Kidney epithelial cell (primary cell): Measurements from ENCODE around the gene LYPD6B. TPM values are rescaled to one million over a fixed set of nuclear protein-coding genes. Genes with fewer than 3 reads are reported as not detected.

Source experiments
- DNase-seq: peaks from one replicate; pipeline ENCODE4 v3.0.0-alpha.2; 2010; ENCODE audit warnings: low read depth
- H3K27me3 ChIP-seq: 2 replicates; pipeline ENCODE4 v1.6.0; 2011; ENCODE audit warnings: low read length; ENCODE audit not compliant: control insufficient read depth, insufficient read depth
- H3K36me3 ChIP-seq: 2 replicates; pipeline ENCODE4 v1.5.1; 2011; ENCODE audit warnings: low read length; ENCODE audit not compliant: control insufficient read depth, insufficient read depth
- H3K4me3 ChIP-seq: 2 replicates; pipeline ENCODE4 v1.5.1; 2011; ENCODE audit warnings: low read depth, mild to moderate bottlenecking, control low read depth, low read length
- total RNA-seq: library from RNA; depleted of rRNA; stranded (reverse); fragments of >200 nt; gene quantifications from 2 replicates; pipeline ENCODE4 v1.2.3, GENCODE V29; 2015
- TF ChIP-seq, protein P1 (sequence below): IDR thresholded peaks from 2 replicates; pipeline ENCODE4 v1.5.1; 2011; ENCODE audit warnings: mild to moderate bottlenecking, moderate library complexity, low read length, control low read depth, inconsistent platforms; ENCODE audit not compliant: insufficient read depth, poor library complexity, severe bottlenecking

Gene LYPD6B
- total RNA-seq, 1 donor from 2014 or later, result 5.3 TPM

DNA sequence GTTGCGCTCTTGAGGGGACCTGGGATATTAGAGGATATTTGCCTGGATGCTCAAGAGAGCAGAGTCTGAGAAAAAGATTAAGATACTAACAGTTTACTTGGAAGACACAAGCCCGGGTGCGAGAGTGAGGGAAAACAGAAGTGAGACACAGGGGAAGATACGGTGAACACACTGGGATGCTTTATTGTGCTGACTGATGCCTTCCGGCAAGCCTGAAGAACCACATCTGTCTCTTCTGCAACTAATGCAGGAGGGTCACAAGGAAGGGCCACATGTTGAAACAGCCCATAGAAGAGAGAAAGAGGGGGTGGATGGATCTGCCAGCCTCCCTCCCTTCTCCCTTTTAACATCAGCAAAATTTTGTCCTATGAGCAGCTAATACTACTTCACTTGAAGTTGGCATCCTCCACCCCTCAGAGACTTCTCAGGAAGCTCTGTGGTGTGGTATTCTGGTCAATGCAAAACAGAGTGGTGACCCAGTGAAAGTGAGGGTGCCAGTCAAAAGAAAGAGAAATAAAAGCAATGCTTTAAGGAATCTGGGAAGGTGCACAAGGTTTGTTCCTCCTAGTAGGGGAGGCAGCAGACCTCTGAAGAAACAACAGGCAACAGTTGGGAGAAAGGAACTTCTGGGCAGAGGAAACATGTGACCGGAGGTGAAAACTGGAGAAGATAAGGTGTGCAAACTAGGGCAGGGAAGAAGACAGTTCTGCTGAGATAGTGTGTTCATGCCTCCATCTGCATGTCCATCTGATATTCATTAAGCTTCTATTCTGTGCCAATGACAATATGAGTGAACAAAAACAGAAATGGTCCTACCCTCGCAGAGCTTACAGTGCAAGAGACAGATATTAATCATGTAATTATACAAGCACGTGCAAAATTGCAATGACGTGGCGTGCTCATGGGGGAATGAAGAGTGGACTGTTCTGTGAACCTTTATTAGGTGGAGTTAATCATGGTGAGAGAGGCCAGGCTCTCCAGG, 107.1 kb downstream of the LYPD6B start:
- no peaks in the 10 kb centered on the region for H3K27me3 ChIP-seq
- DNase-seq, result no peak
- TF ChIP-seq, protein P1, sequence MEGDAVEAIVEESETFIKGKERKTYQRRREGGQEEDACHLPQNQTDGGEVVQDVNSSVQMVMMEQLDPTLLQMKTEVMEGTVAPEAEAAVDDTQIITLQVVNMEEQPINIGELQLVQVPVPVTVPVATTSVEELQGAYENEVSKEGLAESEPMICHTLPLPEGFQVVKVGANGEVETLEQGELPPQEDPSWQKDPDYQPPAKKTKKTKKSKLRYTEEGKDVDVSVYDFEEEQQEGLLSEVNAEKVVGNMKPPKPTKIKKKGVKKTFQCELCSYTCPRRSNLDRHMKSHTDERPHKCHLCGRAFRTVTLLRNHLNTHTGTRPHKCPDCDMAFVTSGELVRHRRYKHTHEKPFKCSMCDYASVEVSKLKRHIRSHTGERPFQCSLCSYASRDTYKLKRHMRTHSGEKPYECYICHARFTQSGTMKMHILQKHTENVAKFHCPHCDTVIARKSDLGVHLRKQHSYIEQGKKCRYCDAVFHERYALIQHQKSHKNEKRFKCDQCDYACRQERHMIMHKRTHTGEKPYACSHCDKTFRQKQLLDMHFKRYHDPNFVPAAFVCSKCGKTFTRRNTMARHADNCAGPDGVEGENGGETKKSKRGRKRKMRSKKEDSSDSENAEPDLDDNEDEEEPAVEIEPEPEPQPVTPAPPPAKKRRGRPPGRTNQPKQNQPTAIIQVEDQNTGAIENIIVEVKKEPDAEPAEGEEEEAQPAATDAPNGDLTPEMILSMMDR, result no peak
- no peaks in the 10 kb centered on the region for H3K36me3 ChIP-seq
- H3K4me3 ChIP-seq, result no peak overlapping the region

DNA sequence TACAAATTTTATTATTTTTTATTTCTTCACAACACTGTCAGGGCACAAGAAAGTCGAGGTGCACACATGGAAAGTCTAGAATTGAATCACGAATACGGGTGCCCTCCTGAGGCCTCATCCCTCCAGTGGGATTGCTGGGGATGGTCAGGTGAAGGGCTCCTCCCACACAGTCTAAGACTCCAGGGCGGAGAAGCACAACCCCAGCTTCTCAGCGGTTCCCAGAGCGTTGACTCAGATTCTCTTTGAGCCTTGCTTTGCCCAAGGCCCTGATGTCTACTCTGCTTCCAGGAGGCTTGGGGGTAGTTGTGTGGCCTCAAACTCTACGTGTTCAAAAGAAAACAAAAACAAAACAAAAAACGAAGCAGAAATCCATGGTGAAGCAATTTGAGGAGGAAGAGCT, 108.4 kb downstream of the LYPD6B start:
- H3K36me3 ChIP-seq, result no peaks in the 10 kb centered on the region
- TF ChIP-seq, protein P1, result no peak
- H3K27me3 ChIP-seq, result no peaks in the 10 kb centered on the region
- no peak overlapping the region for H3K4me3 ChIP-seq
- DNase-seq, result no peak

GRCh38 chr2:149148194-149149006, 109.9 kb downstream of the LYPD6B start:
- Histone ChIP-seq H3K27me3 (no peaks in the 10 kb centered on the region), H3K36me3 (no peaks in the 10 kb centered on the region), H3K4me3 (no peak overlapping the region)
- TF ChIP-seq, protein P1, result no peak
- no peak for DNase-seq

- TF ChIP-seq, protein P1, result no peak
- Histone ChIP-seq H3K27me3 (no peaks in the 10 kb centered on the region), H3K4me3 (no peak overlapping the region), H3K36me3 (no peaks in the 10 kb centered on the region)
- no peak for DNase-seq
Observed at GRCh38 chr2:149149007-149149297, 110.5 kb downstream of the LYPD6B start.

DNA sequence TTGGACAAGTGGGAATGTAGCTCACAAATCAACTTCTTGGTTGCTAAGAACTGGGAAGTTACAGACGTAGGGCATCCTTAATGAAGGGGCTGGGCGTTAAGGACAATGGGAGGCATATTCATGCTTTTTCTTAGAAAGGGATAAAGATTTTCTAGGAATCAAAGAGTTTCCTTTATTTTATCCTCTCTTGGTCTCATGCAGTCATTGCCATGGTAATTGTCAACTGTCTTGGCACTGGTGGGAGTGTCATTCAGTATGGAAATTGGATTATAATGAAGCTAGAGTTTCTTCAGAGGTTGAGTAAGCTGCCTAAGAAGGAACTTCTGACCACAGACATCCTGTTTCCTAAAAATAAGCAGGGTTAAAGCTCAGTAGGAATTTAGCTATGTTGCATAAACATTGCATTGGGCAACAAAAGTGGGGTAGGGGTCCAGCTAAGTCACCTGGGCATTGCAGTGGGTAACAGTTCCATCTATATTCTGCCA, 114.0 kb downstream of the LYPD6B start:
- Histone ChIP-seq H3K27me3 (no peaks in the 10 kb centered on the region), H3K36me3 (no peaks in the 10 kb centered on the region), H3K4me3 (no peak overlapping the region)
- DNase-seq, result no peak
- TF ChIP-seq, protein P1, result no peak
